Fibroblast of mammary gland (primary cell): ENCODE data around the gene SOHLH2.

Experiments used
- DNase-seq: peaks from one replicate; pipeline ENCODE4 v3.0.0-alpha.2; 2010; ENCODE audit warnings: low read depth
- H3K4me3 ChIP-seq: 2 replicates; pipeline ENCODE4 v1.5.1; 2011; ENCODE audit warnings: low read depth, mild to moderate bottlenecking, low read length, moderate library complexity; ENCODE audit not compliant: control insufficient read depth
- TF ChIP-seq, protein P1 (sequence below): conservative IDR thresholded peaks from 2 replicates; pipeline ENCODE4 v1.5.1; 2011; ENCODE audit warnings: low read depth, low read length, inconsistent platforms; ENCODE audit not compliant: control insufficient read depth, insufficient read depth

Gene SOHLH2

DNA sequence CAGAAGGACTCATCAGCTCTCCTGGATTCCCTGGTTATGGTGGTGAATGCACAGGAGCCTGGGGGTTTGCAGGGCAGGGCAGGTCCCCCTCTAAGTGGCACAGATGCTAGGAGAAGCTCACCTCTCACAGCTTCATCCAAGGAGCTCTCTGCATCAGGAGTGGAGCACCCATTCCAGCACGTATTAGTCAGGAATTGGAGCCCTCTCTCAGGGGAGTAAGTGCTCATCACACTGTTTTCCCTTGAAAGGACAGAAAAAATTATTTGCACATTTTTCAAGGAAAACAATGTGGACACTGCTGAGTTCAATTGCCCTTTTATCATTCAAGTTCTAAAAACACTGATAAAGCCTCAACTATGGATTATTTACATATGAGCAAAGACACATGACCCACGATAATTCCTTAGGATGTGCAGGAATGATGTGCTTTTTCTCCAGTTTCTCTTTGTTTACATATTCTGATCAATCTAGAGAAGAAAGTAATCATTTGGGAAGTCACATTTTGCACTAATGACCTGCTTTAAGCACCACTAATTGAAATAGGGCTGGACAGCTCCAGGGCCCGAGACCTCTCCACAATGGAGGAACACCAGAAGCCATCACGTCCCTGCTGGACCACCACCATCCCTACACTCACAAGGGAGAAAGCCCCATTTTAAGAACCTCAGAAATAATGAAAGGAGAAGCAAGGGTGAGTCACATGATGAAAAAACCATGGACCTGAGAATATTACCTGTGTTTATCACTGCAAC is 40.6 kb downstream of the SOHLH2 start:
- TF ChIP-seq, protein P1, sequence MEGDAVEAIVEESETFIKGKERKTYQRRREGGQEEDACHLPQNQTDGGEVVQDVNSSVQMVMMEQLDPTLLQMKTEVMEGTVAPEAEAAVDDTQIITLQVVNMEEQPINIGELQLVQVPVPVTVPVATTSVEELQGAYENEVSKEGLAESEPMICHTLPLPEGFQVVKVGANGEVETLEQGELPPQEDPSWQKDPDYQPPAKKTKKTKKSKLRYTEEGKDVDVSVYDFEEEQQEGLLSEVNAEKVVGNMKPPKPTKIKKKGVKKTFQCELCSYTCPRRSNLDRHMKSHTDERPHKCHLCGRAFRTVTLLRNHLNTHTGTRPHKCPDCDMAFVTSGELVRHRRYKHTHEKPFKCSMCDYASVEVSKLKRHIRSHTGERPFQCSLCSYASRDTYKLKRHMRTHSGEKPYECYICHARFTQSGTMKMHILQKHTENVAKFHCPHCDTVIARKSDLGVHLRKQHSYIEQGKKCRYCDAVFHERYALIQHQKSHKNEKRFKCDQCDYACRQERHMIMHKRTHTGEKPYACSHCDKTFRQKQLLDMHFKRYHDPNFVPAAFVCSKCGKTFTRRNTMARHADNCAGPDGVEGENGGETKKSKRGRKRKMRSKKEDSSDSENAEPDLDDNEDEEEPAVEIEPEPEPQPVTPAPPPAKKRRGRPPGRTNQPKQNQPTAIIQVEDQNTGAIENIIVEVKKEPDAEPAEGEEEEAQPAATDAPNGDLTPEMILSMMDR, result no peak
- H3K4me3 ChIP-seq, result no peak overlapping the region
- DNase-seq, result no peak

DNA sequence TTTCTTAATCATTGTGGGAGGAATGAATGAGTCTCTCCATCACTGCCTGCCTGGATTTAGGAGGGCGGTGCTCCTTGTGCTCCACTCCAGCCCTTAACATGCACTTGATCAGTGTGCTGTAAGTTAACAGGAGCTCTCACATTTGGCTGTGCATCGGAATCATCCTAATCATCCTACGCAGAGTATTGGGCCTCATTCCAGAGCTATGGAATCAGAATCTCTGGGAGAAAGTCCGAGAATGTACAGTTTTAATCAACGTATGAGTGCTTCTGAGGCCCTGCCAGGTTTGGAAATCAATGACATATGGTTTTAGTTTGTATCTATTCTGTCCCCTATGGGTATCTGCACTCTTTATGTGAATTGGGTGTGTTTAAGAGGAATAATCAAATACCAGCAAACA is 48.3 kb downstream of the SOHLH2 start:
- TF ChIP-seq, protein P1, result no peak
- peak; percentile 75 for DNase-seq
- no peak overlapping the region for H3K4me3 ChIP-seq

DNA sequence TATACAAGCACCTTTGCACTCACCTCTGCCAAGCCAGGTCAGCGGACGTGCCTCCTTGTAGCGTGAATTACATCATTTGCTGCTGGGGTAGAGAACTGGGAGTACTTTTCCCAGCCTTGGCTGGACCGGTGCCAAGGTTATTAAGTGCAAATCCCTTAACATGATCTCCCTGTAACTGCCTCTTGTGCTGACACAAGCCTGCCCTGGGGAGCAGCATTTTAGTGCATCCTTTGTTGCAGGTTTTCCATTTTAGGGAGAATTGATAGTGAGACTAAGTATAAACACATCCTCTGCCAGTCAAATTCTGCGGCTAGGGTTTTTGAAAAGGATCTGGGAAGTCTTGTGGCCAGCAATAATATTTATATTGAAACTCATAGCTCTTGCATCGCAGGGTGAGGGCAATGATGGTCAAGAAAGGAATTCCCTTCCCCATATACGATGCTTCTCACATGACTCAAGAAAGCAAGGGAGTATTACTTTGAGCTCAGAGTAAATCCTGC is 50.5 kb downstream of the SOHLH2 start:
- TF ChIP-seq, protein P1, result no peak
- no peak overlapping the region for H3K4me3 ChIP-seq
- peak; percentile 89 for DNase-seq

DNA sequence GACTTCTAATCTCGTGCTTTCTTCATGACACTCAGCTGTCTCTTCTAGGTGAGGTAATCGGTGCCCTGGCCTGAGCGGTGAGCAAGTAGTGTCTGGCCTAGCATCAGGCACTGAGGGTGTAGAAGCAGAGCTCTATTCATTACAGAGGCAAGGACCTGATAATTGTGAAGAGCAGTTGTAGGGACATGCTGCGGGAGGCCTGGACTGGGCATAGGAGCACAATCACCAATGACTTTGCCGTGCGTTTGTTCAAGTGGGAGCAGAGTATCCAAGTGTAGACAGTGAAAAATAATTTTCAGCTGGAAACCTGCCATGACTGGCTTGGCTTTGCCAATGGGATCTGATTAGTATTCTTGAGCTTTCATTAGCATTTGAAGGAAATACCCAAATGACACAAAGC is 51.1 kb downstream of the SOHLH2 start:
- DNase-seq, result no peak
- TF ChIP-seq, protein P1, result no peak

DNA sequence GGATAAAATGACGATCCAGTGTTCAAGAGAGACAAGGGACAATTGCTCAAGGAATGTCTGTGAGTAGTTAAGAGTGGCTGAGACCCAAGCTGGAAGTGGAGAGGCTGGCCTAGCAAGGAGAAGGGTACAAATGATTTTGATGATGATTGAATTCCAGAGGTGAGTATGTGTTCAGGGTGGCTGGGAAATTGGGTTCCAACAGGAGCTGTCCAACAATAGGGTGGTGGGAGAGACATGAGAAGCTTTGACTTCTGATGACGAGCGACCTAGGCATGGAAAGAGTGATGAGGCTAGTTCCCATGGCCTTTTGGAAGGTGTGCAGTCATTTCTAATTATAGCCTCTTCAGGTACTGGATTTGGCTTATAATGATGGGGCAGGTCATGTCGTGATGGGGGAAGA is 54.1 kb downstream of the SOHLH2 start:
- no peak overlapping the region for H3K4me3 ChIP-seq
- DNase-seq, result no peak
- TF ChIP-seq, protein P1, result no peak

More for the DNA sequence above, 51.1 kb downstream of the SOHLH2 start:
- no peak overlapping the region for H3K4me3 ChIP-seq

GRCh38 chr13:36158611-36159010 is 55.7 kb downstream of the SOHLH2 start:
- no peak for DNase-seq
- TF ChIP-seq, protein P1, result no peak

More at GRCh38 chr13:36158611-36159010, 55.7 kb downstream of the SOHLH2 start:
- H3K4me3 ChIP-seq, result no peak overlapping the region
